Measurements from ENCODE around the gene MYL11.

MYL11 gene

DNA sequence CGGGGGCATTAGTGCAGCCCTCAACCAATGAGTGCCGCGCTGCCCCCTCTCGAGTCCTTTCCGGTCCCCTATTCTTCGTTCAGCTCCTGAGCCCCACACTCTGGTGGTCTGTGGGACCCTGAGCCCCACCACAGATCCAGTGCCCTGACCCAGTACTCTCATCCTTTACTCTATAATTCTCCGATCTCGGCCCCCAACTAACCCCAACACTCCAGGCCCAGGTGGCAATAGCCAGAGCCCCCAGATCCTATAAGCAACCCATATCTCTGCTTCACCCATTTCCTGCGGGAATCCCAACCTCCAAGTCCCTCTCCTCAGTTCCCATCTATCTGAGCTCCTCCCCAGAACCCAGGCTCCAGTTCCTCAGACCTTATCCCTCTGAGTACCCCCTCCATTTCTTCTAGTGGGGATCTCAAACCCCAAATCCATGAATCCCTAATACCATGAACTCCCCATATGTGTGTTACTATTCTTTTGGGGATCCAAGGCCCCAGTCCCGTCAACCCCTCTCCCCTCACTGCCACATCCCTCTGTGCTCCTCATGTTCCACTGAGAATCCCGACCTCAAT, 3.3 kb upstream of the MYL11 start (continued):
- TF ChIP-seq, protein P1, sequence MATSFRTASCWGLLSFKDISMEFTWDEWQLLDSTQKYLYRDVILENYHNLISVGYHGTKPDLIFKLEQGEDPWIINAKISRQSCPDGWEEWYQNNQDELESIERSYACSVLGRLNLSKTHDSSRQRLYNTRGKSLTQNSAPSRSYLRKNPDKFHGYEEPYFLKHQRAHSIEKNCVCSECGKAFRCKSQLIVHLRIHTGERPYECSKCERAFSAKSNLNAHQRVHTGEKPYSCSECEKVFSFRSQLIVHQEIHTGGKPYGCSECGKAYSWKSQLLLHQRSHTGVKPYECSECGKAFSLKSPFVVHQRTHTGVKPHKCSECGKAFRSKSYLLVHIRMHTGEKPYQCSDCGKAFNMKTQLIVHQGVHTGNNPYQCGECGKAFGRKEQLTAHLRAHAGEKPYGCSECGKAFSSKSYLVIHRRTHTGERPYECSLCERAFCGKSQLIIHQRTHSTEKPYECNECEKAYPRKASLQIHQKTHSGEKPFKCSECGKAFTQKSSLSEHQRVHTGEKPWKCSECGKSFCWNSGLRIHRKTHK (tag by site-specific recombination; IDR thresholded peaks at IDR 0.05), result no peak
- TF ChIP-seq PRDM1 (tag by site-specific recombination; IDR thresholded peaks at IDR 0.05), result no peak
- TF ChIP-seq ZSCAN30 (tag by site-specific recombination; IDR thresholded peaks at IDR 0.05), result 0 out of 2 replicates have a peak, but pooled peaks have one; percentile 23
- no peak for TF ChIP-seq ZNF155 (tag by site-specific recombination; IDR thresholded peaks at IDR 0.05)
- peak; percentile 68 for TF ChIP-seq ZFP69B (tag by site-specific recombination; IDR thresholded peaks at IDR 0.05)
- TF ChIP-seq, protein P2, sequence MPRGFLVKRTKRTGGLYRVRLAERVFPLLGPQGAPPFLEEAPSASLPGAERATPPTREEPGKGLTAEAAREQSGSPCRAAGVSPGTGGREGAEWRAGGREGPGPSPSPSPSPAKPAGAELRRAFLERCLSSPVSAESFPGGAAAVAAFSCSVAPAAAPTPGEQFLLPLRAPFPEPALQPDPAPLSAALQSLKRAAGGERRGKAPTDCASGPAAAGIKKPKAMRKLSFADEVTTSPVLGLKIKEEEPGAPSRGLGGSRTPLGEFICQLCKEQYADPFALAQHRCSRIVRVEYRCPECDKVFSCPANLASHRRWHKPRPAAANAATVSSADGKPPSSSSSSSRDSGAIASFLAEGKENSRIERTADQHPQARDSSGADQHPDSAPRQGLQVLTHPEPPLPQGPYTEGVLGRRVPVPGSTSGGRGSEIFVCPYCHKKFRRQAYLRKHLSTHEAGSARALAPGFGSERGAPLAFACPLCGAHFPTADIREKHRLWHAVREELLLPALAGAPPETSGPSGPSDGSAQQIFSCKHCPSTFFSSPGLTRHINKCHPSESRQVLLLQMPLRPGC (tag by site-specific recombination; IDR thresholded peaks at IDR 0.05), result no peak
- TF ChIP-seq, protein P3, sequence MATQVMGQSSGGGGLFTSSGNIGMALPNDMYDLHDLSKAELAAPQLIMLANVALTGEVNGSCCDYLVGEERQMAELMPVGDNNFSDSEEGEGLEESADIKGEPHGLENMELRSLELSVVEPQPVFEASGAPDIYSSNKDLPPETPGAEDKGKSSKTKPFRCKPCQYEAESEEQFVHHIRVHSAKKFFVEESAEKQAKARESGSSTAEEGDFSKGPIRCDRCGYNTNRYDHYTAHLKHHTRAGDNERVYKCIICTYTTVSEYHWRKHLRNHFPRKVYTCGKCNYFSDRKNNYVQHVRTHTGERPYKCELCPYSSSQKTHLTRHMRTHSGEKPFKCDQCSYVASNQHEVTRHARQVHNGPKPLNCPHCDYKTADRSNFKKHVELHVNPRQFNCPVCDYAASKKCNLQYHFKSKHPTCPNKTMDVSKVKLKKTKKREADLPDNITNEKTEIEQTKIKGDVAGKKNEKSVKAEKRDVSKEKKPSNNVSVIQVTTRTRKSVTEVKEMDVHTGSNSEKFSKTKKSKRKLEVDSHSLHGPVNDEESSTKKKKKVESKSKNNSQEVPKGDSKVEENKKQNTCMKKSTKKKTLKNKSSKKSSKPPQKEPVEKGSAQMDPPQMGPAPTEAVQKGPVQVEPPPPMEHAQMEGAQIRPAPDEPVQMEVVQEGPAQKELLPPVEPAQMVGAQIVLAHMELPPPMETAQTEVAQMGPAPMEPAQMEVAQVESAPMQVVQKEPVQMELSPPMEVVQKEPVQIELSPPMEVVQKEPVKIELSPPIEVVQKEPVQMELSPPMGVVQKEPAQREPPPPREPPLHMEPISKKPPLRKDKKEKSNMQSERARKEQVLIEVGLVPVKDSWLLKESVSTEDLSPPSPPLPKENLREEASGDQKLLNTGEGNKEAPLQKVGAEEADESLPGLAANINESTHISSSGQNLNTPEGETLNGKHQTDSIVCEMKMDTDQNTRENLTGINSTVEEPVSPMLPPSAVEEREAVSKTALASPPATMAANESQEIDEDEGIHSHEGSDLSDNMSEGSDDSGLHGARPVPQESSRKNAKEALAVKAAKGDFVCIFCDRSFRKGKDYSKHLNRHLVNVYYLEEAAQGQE (tag by site-specific recombination; IDR thresholded peaks at IDR 0.05), result no peak; the same call in 1 of the 2 replicates
- no peak for TF ChIP-seq EGR2 (tag by site-specific recombination; IDR thresholded peaks at IDR 0.05; ENCODE audit: low read depth)
- no peak for TF ChIP-seq YY2 (tag by site-specific recombination; IDR thresholded peaks at IDR 0.05)
- TF ChIP-seq GLIS2 (tag by site-specific recombination; IDR thresholded peaks at IDR 0.05), result no peak; the same call in 1 of the 2 replicates
- TF ChIP-seq, protein P4, sequence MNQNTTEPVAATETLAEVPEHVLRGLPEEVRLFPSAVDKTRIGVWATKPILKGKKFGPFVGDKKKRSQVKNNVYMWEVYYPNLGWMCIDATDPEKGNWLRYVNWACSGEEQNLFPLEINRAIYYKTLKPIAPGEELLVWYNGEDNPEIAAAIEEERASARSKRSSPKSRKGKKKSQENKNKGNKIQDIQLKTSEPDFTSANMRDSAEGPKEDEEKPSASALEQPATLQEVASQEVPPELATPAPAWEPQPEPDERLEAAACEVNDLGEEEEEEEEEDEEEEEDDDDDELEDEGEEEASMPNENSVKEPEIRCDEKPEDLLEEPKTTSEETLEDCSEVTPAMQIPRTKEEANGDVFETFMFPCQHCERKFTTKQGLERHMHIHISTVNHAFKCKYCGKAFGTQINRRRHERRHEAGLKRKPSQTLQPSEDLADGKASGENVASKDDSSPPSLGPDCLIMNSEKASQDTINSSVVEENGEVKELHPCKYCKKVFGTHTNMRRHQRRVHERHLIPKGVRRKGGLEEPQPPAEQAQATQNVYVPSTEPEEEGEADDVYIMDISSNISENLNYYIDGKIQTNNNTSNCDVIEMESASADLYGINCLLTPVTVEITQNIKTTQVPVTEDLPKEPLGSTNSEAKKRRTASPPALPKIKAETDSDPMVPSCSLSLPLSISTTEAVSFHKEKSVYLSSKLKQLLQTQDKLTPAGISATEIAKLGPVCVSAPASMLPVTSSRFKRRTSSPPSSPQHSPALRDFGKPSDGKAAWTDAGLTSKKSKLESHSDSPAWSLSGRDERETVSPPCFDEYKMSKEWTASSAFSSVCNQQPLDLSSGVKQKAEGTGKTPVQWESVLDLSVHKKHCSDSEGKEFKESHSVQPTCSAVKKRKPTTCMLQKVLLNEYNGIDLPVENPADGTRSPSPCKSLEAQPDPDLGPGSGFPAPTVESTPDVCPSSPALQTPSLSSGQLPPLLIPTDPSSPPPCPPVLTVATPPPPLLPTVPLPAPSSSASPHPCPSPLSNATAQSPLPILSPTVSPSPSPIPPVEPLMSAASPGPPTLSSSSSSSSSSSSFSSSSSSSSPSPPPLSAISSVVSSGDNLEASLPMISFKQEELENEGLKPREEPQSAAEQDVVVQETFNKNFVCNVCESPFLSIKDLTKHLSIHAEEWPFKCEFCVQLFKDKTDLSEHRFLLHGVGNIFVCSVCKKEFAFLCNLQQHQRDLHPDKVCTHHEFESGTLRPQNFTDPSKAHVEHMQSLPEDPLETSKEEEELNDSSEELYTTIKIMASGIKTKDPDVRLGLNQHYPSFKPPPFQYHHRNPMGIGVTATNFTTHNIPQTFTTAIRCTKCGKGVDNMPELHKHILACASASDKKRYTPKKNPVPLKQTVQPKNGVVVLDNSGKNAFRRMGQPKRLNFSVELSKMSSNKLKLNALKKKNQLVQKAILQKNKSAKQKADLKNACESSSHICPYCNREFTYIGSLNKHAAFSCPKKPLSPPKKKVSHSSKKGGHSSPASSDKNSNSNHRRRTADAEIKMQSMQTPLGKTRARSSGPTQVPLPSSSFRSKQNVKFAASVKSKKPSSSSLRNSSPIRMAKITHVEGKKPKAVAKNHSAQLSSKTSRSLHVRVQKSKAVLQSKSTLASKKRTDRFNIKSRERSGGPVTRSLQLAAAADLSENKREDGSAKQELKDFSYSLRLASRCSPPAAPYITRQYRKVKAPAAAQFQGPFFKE (tag by site-specific recombination; IDR thresholded peaks at IDR 0.05; ENCODE audit: borderline replicate concordance), result no peak
- no peak for TF ChIP-seq ZNF707 (tag by site-specific recombination; IDR thresholded peaks at IDR 0.05)
- no peak for TF ChIP-seq SALL2 (tag by site-specific recombination; IDR thresholded peaks at IDR 0.05; ENCODE audit: borderline replicate concordance)
- TF ChIP-seq, protein P5, sequence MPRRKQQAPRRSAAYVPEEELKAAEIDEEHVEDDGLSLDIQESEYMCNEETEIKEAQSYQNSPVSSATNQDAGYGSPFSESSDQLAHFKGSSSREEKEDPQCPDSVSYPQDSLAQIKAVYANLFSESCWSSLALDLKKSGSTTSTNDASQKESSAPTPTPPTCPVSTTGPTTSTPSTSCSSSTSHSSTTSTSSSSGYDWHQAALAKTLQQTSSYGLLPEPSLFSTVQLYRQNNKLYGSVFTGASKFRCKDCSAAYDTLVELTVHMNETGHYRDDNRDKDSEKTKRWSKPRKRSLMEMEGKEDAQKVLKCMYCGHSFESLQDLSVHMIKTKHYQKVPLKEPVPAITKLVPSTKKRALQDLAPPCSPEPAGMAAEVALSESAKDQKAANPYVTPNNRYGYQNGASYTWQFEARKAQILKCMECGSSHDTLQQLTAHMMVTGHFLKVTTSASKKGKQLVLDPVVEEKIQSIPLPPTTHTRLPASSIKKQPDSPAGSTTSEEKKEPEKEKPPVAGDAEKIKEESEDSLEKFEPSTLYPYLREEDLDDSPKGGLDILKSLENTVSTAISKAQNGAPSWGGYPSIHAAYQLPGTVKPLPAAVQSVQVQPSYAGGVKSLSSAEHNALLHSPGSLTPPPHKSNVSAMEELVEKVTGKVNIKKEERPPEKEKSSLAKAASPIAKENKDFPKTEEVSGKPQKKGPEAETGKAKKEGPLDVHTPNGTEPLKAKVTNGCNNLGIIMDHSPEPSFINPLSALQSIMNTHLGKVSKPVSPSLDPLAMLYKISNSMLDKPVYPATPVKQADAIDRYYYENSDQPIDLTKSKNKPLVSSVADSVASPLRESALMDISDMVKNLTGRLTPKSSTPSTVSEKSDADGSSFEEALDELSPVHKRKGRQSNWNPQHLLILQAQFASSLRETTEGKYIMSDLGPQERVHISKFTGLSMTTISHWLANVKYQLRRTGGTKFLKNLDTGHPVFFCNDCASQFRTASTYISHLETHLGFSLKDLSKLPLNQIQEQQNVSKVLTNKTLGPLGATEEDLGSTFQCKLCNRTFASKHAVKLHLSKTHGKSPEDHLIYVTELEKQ (tag by site-specific recombination; IDR thresholded peaks at IDR 0.05; ENCODE audit: borderline replicate concordance), result no peak
- TF ChIP-seq ZNF175 (tag by site-specific recombination; IDR thresholded peaks at IDR 0.05), result no peak
- TF ChIP-seq ZNF2 (tag by site-specific recombination; IDR thresholded peaks at IDR 0.05), result 0 out of 2 replicates have a peak, but pooled peaks have one; percentile 20
- no peak for TF ChIP-seq ZNF521 (tag by site-specific recombination; IDR thresholded peaks at IDR 0.05)
- TF ChIP-seq ZNF350 (tag by site-specific recombination; IDR thresholded peaks at IDR 0.05), result no peak
- TF ChIP-seq ZNF114 (tag by site-specific recombination; IDR thresholded peaks at IDR 0.05), result no peak
- TF ChIP-seq GLI4 (tag by site-specific recombination; IDR thresholded peaks at IDR 0.05), result peak; percentile 65
- no peak for TF ChIP-seq BCL11A (tag by site-specific recombination; IDR thresholded peaks at IDR 0.05; ENCODE audit: low read depth)
- no peak for TF ChIP-seq ZNF623 (tag by site-specific recombination; IDR thresholded peaks at IDR 0.05)
- TF ChIP-seq ZBTB7A (tag by site-specific recombination; IDR thresholded peaks at IDR 0.05; ENCODE audit: low read depth), result peak; percentile 59
- TF ChIP-seq WT1 (tag by site-specific recombination; IDR thresholded peaks at IDR 0.05), result peak; percentile 13; the same call in 1 of the 2 replicates

Data from HEK293 (cell line).